Airway epithelial cell (primary cell): Measurements from ENCODE around the gene TUSC7. TPM values are rescaled to one million over a fixed set of nuclear protein-coding genes. Genes with fewer than 3 reads are reported as not detected.

ENCODE experiments used
- total RNA-seq: library from RNA; depleted of rRNA; stranded (reverse); fragments of >200 nt; gene quantifications from 2 replicates; pipeline ENCODE4 v1.2.3, GENCODE V29; 2015

TUSC7 gene
- not detected in 2 replicates for total RNA-seq

GRCh38 chr3:116709479-116709878, at the start of gene TUSC7:
TSS of gene TUSC7 (plus strand) at chr3:116709779.

